Mesendoderm (in vitro differentiated cells): ENCODE data around the gene DIAPH2.

ENCODE experiments used
- DNase-seq: peaks from one replicate; pipeline ENCODE4 v3.0.0; 2013
- H2AK5ac ChIP-seq: 2 replicates; pipeline ENCODE4 v1.6.1; 2013; ENCODE audit warnings: low read length, inconsistent platforms
- H2BK120ac ChIP-seq: 2 replicates; pipeline ENCODE4 v1.6.1; 2013; ENCODE audit warnings: low read depth, mild to moderate bottlenecking, low read length, moderate library complexity, mixed read lengths
- H2BK15ac ChIP-seq: replicated peaks from 2 replicates; pipeline ENCODE4 v1.6.1; 2013; ENCODE audit warnings: low read depth, mild to moderate bottlenecking, moderate library complexity
- H2BK5ac ChIP-seq: 2 replicates; pipeline ENCODE4 v1.6.1; 2013; ENCODE audit warnings: low read length, inconsistent platforms
- H3K18ac ChIP-seq: 2 replicates; pipeline ENCODE4 v1.6.1; 2013; ENCODE audit warnings: mild to moderate bottlenecking, low read length, mixed read lengths
- H3K23ac ChIP-seq: one replicate; pipeline ENCODE4 v1.6.1; 2013; ENCODE audit warnings: low read length
- H3K27ac ChIP-seq: 2 replicates; pipeline ENCODE4 v1.5.1; 2013; ENCODE audit warnings: low read depth, mild to moderate bottlenecking, inconsistent platforms, low read length, moderate library complexity
- H3K27me3 ChIP-seq: 2 replicates; pipeline ENCODE4 v1.6.1; 2013; ENCODE audit warnings: low read length, control low read depth, mild to moderate bottlenecking, inconsistent platforms; ENCODE audit not compliant: insufficient read depth, poor library complexity
- H3K36me3 ChIP-seq: 2 replicates; pipeline ENCODE4 v1.6.1; 2013; ENCODE audit warnings: low read length, inconsistent platforms; ENCODE audit not compliant: control insufficient read depth, insufficient read depth
- H3K4ac ChIP-seq: one replicate; pipeline ENCODE4 v1.6.1; 2013; ENCODE audit warnings: low read depth, mild to moderate bottlenecking, low read length, moderate library complexity
- H3K4me1 ChIP-seq: 2 replicates; pipeline ENCODE4 v1.6.1; 2013; ENCODE audit warnings: low read depth, low read length, inconsistent platforms; ENCODE audit not compliant: control insufficient read depth
- H3K4me2 ChIP-seq: 2 replicates; pipeline ENCODE4 v1.6.1; 2013; ENCODE audit warnings: low read length
- H3K4me3 ChIP-seq: 2 replicates; pipeline ENCODE4 v1.5.1; 2013; ENCODE audit warnings: mild to moderate bottlenecking, low read length
- H3K56ac ChIP-seq: one replicate; pipeline ENCODE4 v1.6.1; 2013; ENCODE audit warnings: low read length
- H3K79me1 ChIP-seq: 2 replicates; pipeline ENCODE4 v1.6.1; 2013; ENCODE audit warnings: low read length, inconsistent platforms
- H3K79me2 ChIP-seq: 2 replicates; pipeline ENCODE4 v1.6.1; 2013; ENCODE audit warnings: mild to moderate bottlenecking, low read length; ENCODE audit not compliant: control insufficient read depth, insufficient read depth
- H3K9ac ChIP-seq: 2 replicates; pipeline ENCODE4 v1.6.1; 2013; ENCODE audit warnings: low read length, inconsistent platforms
- H4K5ac ChIP-seq: one replicate; pipeline ENCODE4 v1.6.1; 2013; ENCODE audit warnings: low read length
- H4K8ac ChIP-seq: one replicate; pipeline ENCODE4 v1.6.1; 2013; ENCODE audit warnings: low read depth, mild to moderate bottlenecking, control low read depth, low read length, moderate library complexity
- WGBS: extraction: QIAGEN DNeasy Blood & Tissue Kit; methylation state at CpG from one replicate; pipeline ENCODE4 v1.1.7; 2013; ENCODE audit warnings: low lambda C conversion rate, missing lambda C conversion rate; ENCODE audit not compliant: insufficient coverage; ENCODE audit errors: extremely low coverage; 5-methylcytosine and 5-hydroxymethylcytosine counted together

DIAPH2 gene

DNA sequence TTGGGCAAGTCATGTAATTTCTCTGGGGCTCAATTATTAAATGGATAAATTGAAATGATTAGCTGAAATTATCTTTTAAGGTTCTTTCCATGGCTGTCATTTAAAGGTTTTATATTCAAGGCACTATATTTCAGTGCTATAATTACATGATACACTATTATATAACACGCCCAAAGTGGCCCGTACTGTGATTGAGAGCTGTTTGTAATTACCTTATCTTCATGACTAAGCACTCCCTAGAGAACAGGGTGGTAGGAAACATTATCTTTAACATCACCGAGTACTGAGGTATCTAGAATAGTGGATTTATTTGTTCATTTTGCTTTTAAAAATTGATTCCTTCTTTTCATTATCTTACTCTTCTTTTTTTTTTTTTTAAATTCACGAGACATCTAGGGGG, 79.0 kb downstream of the DIAPH2 start:
- H4K8ac ChIP-seq: no peak overlapping the region

DNA sequence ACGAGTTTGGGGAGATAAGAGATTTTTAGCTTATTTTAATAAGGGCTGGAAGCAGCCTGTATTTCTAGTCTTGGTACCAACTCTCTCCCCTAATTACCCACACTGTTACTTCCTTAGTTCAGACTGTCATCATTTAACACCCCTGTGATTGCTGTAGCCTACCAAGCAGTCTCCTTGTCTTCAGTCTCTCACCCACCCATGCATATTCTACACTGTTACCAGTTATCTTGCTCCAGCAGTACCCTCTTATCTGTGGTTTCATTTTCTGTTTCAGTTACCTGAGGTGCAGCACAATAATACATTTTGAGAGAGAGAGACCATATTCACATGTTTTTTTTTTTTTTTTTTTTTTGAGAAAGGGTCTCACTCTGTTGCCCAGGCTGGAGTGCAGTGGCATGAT, 80.2 kb downstream of the DIAPH2 start:
- H3K4me2 ChIP-seq: no peak overlapping the region
- H2BK15ac ChIP-seq: no peak overlapping the region
- no peaks in the 10 kb centered on the region for H3K36me3 ChIP-seq
- no peak overlapping the region for H2BK5ac ChIP-seq
- no peak overlapping the region for H3K18ac ChIP-seq
- no peak overlapping the region for H3K4me3 ChIP-seq
- no peak overlapping the region for H4K5ac ChIP-seq
- no peak overlapping the region for H3K23ac ChIP-seq
- no peaks in the 10 kb centered on the region for H3K27me3 ChIP-seq
- no peak overlapping the region for H2BK120ac ChIP-seq
- no peaks in the 10 kb centered on the region for H3K79me1 ChIP-seq
- no peak overlapping the region for H3K9ac ChIP-seq
- peak; percentile 64 for DNase-seq
- H3K27ac ChIP-seq: no peak overlapping the region
- no peaks in the 10 kb centered on the region for H3K79me2 ChIP-seq
- H2AK5ac ChIP-seq: no peak overlapping the region
- no peak overlapping the region for H3K4ac ChIP-seq
- no CpG with 5 or more reads among the region's 1 CpG for WGBS
- no peak overlapping the region for H3K56ac ChIP-seq
- H3K4me1 ChIP-seq: no peaks in the 10 kb centered on the region
- no peak overlapping the region for H4K8ac ChIP-seq

More for the DNA sequence above, 79.0 kb downstream of the DIAPH2 start:
- no peaks in the 10 kb centered on the region for H3K36me3 ChIP-seq
- no peak overlapping the region for H2BK120ac ChIP-seq
- no peak overlapping the region for H3K56ac ChIP-seq
- no CpG with 5 or more reads among the region's 4 CpGs for WGBS
- no peak overlapping the region for H3K4me2 ChIP-seq
- no peak overlapping the region for H2BK5ac ChIP-seq
- H3K79me1 ChIP-seq: no peaks in the 10 kb centered on the region
- no peaks in the 10 kb centered on the region for H3K4me1 ChIP-seq
- no peak overlapping the region for H3K27ac ChIP-seq
- H3K4me3 ChIP-seq: no peak overlapping the region
- no peaks in the 10 kb centered on the region for H3K79me2 ChIP-seq
- no peak overlapping the region for H2BK15ac ChIP-seq
- DNase-seq: peak; percentile 34
- no peak overlapping the region for H3K18ac ChIP-seq
- H3K27me3 ChIP-seq: no peaks in the 10 kb centered on the region
- H4K5ac ChIP-seq: no peak overlapping the region
- H3K23ac ChIP-seq: no peak overlapping the region
- no peak overlapping the region for H3K9ac ChIP-seq
- no peak overlapping the region for H3K4ac ChIP-seq
- H2AK5ac ChIP-seq: no peak overlapping the region

DNA sequence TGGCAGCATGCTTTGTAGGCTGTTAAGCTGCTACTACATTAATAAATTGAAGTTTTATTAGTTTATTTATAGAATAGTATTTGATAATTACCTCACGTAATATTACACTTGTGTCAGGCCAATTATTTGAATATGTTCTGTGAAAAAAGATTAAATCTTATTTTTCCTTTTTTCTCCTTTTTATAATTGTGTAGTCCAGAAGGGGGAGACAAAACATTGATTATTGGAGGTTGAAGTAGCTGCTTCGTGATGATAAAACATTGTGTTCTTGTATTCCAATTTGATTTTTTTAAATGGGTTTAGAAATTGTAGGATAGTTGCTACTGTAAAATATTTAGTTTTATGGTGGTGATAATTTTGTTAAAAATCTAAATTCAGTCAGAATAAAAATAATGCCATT, 85.7 kb downstream of the DIAPH2 start:
- no peak overlapping the region for H3K4ac ChIP-seq
- no peak overlapping the region for H2BK120ac ChIP-seq
- no peaks in the 10 kb centered on the region for H3K36me3 ChIP-seq
- no CpG with 5 or more reads among the region's 2 CpGs for WGBS
- no peaks in the 10 kb centered on the region for H3K4me1 ChIP-seq
- no peaks in the 10 kb centered on the region for H3K27me3 ChIP-seq
- H4K5ac ChIP-seq: no peak overlapping the region
- no peak overlapping the region for H4K8ac ChIP-seq
- H3K56ac ChIP-seq: no peak overlapping the region
- H2AK5ac ChIP-seq: no peak overlapping the region
- no peak for DNase-seq
- H3K27ac ChIP-seq: no peak overlapping the region
- H3K79me1 ChIP-seq: no peaks in the 10 kb centered on the region
- H2BK5ac ChIP-seq: no peak overlapping the region
- H2BK15ac ChIP-seq: no peak overlapping the region
- no peaks in the 10 kb centered on the region for H3K79me2 ChIP-seq
- no peak overlapping the region for H3K4me2 ChIP-seq
- H3K18ac ChIP-seq: no peak overlapping the region
- no peak overlapping the region for H3K23ac ChIP-seq
- H3K4me3 ChIP-seq: no peak overlapping the region
- no peak overlapping the region for H3K9ac ChIP-seq

DNA sequence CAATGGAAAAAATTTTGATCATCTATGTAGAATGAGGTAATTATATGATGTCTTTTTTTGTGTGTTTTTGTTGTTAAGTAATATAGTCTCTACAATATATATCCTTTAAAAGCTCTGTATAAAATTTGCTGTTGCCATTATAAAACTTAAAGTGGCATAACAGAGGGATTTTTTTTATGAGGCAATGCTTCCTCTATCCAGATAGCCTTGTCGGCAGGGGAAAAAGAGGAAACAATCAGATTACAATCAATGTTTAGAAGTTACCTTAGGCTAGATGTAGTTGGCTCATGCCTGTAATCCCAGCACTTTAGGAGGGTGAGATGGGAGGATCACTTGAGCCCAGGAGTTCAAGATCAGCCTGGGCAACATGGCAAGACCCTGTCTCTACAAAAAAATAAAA, 86.8 kb downstream of the DIAPH2 start:
- no peak overlapping the region for H2BK15ac ChIP-seq
- H3K27me3 ChIP-seq: no peaks in the 10 kb centered on the region
- H3K18ac ChIP-seq: no peak overlapping the region
- no peaks in the 10 kb centered on the region for H3K36me3 ChIP-seq
- DNase-seq: no peak
- H3K4me2 ChIP-seq: no peak overlapping the region
- no peak overlapping the region for H2AK5ac ChIP-seq
- no peak overlapping the region for H3K23ac ChIP-seq
- no peaks in the 10 kb centered on the region for H3K79me2 ChIP-seq
- no peaks in the 10 kb centered on the region for H3K4me1 ChIP-seq
- no peak overlapping the region for H4K8ac ChIP-seq
- no CpG with 5 or more reads among the region's 1 CpG for WGBS
- H3K4ac ChIP-seq: no peak overlapping the region
- no peaks in the 10 kb centered on the region for H3K79me1 ChIP-seq
- no peak overlapping the region for H3K9ac ChIP-seq
- H4K5ac ChIP-seq: no peak overlapping the region
- no peak overlapping the region for H2BK120ac ChIP-seq
- H2BK5ac ChIP-seq: no peak overlapping the region
- no peak overlapping the region for H3K56ac ChIP-seq
- H3K27ac ChIP-seq: no peak overlapping the region
- H3K4me3 ChIP-seq: no peak overlapping the region

DNA sequence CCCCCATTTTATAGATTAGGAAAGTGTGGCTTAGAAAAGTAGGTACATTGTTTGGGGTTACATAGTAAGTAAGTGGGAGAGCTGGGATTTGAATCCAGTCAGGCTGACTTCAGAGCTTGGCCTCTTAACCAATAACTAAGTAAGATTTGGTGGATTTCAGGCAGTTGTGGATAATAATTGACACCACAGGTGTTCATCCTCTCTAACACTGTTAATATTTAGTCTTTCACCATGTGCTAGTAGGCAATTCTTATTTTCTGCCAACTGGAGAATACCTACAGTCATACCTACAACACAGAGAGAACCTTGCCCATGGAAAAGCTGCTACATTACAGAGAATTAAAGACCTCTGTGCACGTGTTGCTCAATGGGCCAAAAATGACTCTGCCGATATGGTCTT, 89.5 kb downstream of the DIAPH2 start:
- no peak for DNase-seq
- Histone ChIP-seq H3K79me1 (no peaks in the 10 kb centered on the region), H4K5ac (no peak overlapping the region), H3K9ac (no peak overlapping the region), H2AK5ac (no peak overlapping the region), H3K56ac (no peak overlapping the region), H3K23ac (no peak overlapping the region), H3K27me3 (no peaks in the 10 kb centered on the region), H3K4me3 (no peak overlapping the region), H3K79me2 (no peaks in the 10 kb centered on the region), H2BK15ac (no peak overlapping the region), H3K4ac (no peak overlapping the region), H3K36me3 (no peaks in the 10 kb centered on the region), H4K8ac (no peak overlapping the region), H3K4me2 (no peak overlapping the region), H3K4me1 (no peaks in the 10 kb centered on the region), H3K27ac (no peak overlapping the region), H2BK5ac (no peak overlapping the region), H3K18ac (no peak overlapping the region), H2BK120ac (no peak overlapping the region)
- no CpG with 5 or more reads among the region's 2 CpGs for WGBS

DNA sequence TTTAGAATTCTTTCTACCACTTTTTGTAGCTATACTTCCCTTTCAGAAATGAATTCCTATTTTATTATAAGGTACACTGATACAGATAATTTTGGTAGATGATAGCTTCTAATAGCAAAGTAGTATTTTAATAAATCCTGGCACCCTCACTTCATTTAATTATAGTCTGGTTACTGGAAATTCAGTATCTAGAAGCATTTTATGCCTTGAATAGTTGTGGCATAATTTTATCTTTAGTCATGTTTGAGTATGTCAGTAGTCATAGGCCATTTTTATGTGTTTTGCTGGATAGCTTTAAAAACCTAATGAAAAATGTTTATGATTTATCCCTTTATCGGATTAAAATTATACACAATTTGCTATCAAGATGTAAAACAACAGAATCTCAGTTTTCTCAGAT, 92.3 kb downstream of the DIAPH2 start:
- Histone ChIP-seq H2AK5ac (no peak overlapping the region), H3K79me1 (no peaks in the 10 kb centered on the region), H2BK5ac (no peak overlapping the region), H3K27me3 (no peaks in the 10 kb centered on the region), H2BK120ac (no peak overlapping the region), H3K4me3 (no peak overlapping the region), H3K79me2 (no peaks in the 10 kb centered on the region), H2BK15ac (no peak overlapping the region), H3K4ac (no peak overlapping the region), H3K36me3 (no peaks in the 10 kb centered on the region), H3K9ac (no peak overlapping the region), H3K4me2 (no peak overlapping the region), H4K8ac (no peak overlapping the region), H4K5ac (no peak overlapping the region), H3K27ac (no peak overlapping the region), H3K4me1 (no peaks in the 10 kb centered on the region), H3K18ac (no peak overlapping the region), H3K23ac (no peak overlapping the region), H3K56ac (no peak overlapping the region)
- no peak for DNase-seq
- no CpG with 5 or more reads among the region's 1 CpG for WGBS
